ENCODE measurements around the gene SLC38A4.

DNA sequence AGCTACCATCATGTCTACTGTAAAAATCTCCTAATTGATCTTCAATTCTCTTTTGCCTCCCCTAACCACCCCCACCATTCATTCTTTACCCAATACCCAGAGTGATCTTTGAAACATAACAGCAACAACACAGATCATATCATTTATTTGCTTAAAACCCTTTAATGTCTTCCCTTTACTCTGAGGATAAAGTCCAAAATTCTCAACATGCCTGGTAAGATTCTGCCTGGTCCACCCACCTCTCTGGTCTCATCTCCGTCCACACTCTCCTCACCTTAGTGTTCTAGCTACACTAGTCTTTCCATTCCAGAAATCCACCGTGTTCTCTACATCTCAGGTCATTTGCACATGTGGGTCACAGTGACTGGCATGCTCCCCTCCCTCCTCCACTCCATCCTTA lies 27.7 kb downstream of the SLC38A4 start:
- TF ChIP-seq POLR2A (IDR thresholded peaks at IDR 0.05; ENCODE audit: low read depth, low read length), result no peak
- TF ChIP-seq POLR2AphosphoS5 (IDR thresholded peaks at IDR 0.05; ENCODE audit: low read depth, low read length), result no peak
- TF ChIP-seq TAF1 (IDR thresholded peaks at IDR 0.05; ENCODE audit: low read depth, low read length), result no peak
- no peak for TF ChIP-seq PAX5 (IDR thresholded peaks at IDR 0.05; ENCODE audit: insufficient read depth, low read length, severe bottlenecking)
